ENCODE data around the gene RNF187.

The RNF187 gene

GRCh38 chr1:228464487-228464983, 22.6 kb upstream of the RNF187 start:
- TF ChIP-seq, protein P1, sequence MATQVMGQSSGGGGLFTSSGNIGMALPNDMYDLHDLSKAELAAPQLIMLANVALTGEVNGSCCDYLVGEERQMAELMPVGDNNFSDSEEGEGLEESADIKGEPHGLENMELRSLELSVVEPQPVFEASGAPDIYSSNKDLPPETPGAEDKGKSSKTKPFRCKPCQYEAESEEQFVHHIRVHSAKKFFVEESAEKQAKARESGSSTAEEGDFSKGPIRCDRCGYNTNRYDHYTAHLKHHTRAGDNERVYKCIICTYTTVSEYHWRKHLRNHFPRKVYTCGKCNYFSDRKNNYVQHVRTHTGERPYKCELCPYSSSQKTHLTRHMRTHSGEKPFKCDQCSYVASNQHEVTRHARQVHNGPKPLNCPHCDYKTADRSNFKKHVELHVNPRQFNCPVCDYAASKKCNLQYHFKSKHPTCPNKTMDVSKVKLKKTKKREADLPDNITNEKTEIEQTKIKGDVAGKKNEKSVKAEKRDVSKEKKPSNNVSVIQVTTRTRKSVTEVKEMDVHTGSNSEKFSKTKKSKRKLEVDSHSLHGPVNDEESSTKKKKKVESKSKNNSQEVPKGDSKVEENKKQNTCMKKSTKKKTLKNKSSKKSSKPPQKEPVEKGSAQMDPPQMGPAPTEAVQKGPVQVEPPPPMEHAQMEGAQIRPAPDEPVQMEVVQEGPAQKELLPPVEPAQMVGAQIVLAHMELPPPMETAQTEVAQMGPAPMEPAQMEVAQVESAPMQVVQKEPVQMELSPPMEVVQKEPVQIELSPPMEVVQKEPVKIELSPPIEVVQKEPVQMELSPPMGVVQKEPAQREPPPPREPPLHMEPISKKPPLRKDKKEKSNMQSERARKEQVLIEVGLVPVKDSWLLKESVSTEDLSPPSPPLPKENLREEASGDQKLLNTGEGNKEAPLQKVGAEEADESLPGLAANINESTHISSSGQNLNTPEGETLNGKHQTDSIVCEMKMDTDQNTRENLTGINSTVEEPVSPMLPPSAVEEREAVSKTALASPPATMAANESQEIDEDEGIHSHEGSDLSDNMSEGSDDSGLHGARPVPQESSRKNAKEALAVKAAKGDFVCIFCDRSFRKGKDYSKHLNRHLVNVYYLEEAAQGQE (IDR thresholded peaks at IDR 0.05; ENCODE audit: insufficient read depth in 1 of 2, low read depth in 2 of 2, low read length in 2 of 2) = no peak
- TF ChIP-seq TAF1 (IDR thresholded peaks at IDR 0.05; ENCODE audit: borderline replicate concordance, insufficient read depth, low read length) (no peak), POLR2AphosphoS5 (IDR thresholded peaks at IDR 0.05; ENCODE audit: low read depth, low read length) (no peak), FOXP2 (optimal IDR thresholded peaks at IDR 0.05; ENCODE audit: borderline replicate concordance, extremely low read depth, extremely low read length, insufficient read depth) (no peak), SIN3A (IDR thresholded peaks at IDR 0.05; ENCODE audit: borderline replicate concordance, insufficient read depth, low read length) (no peak)

GRCh38 chr1:228465141-228465540, 22.0 kb upstream of the RNF187 start:
- TF ChIP-seq TAF1 (IDR thresholded peaks at IDR 0.05; ENCODE audit: borderline replicate concordance, insufficient read depth, low read length) = no peak
- TF ChIP-seq, protein P1 (IDR thresholded peaks at IDR 0.05; ENCODE audit: insufficient read depth in 1 of 2, low read depth in 2 of 2, low read length in 2 of 2) = no peak
- no peak for TF ChIP-seq SIN3A (IDR thresholded peaks at IDR 0.05; ENCODE audit: borderline replicate concordance, insufficient read depth, low read length)
- TF ChIP-seq POLR2AphosphoS5 (IDR thresholded peaks at IDR 0.05; ENCODE audit: low read depth, low read length) = no peak
- TF ChIP-seq FOXP2 (optimal IDR thresholded peaks at IDR 0.05; ENCODE audit: borderline replicate concordance, extremely low read depth, extremely low read length, insufficient read depth) = no peak

DNA sequence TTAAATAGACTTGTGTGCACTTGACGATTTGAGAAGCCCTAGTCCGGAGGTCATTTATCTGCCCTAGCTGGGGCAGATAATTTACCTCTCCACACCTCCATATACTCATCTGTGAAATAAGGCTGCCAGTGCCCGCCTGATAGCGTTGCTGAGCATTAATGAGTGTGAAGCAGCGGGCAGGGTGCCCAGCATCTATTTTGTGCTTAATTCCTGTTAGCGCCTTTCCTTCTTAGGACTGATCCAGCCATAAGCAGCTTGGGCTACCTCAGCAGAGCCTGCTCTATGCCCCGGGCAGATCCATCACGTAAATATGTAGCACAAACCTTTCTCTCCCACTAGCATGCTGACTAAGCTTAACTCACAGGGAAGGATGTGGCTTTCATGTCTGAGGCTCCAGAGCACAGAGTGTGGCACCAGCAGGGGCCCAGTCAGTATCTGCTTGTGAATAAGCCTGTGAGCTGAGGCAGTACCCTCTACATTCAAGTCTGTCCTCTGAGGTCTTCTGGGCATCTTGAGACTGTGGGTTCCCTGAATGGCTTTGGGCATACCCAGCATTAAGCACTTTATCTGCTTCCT, 21.5 kb upstream of the RNF187 start:
- no peak for TF ChIP-seq TAF1 (IDR thresholded peaks at IDR 0.05; ENCODE audit: borderline replicate concordance, insufficient read depth, low read length)
- TF ChIP-seq, protein P1 (IDR thresholded peaks at IDR 0.05; ENCODE audit: insufficient read depth in 1 of 2, low read depth in 2 of 2, low read length in 2 of 2) = no peak
- no peak for TF ChIP-seq SIN3A (IDR thresholded peaks at IDR 0.05; ENCODE audit: borderline replicate concordance, insufficient read depth, low read length)
- no peak for TF ChIP-seq FOXP2 (optimal IDR thresholded peaks at IDR 0.05; ENCODE audit: borderline replicate concordance, extremely low read depth, extremely low read length, insufficient read depth)
- no peak for TF ChIP-seq POLR2AphosphoS5 (IDR thresholded peaks at IDR 0.05; ENCODE audit: low read depth, low read length)

GRCh38 chr1:228469413-228470162, 17.6 kb upstream of the RNF187 start:
- TF ChIP-seq TAF1 (IDR thresholded peaks at IDR 0.05; ENCODE audit: borderline replicate concordance, insufficient read depth, low read length) = no peak
- TF ChIP-seq, protein P1 (IDR thresholded peaks at IDR 0.05; ENCODE audit: insufficient read depth in 1 of 2, low read depth in 2 of 2, low read length in 2 of 2) = no peak
- TF ChIP-seq POLR2AphosphoS5 (IDR thresholded peaks at IDR 0.05; ENCODE audit: low read depth, low read length) = no peak
- TF ChIP-seq FOXP2 (optimal IDR thresholded peaks at IDR 0.05; ENCODE audit: borderline replicate concordance, extremely low read depth, extremely low read length, insufficient read depth) = no peak
- no peak for TF ChIP-seq SIN3A (IDR thresholded peaks at IDR 0.05; ENCODE audit: borderline replicate concordance, insufficient read depth, low read length)

Measured in PFSK-1 (cell line).